HG02885 (cell line): ENCODE measurements around the gene ADGRL2.

Experiments used
- ATAC-seq: cut with Tn5 transposase; IDR thresholded peaks from one replicate; pipeline ENCODE4 v1.9.1; 2021; ENCODE audit warnings: mild to moderate bottlenecking; ENCODE audit not compliant: unreplicated experiment, poor library complexity

ADGRL2 gene

DNA sequence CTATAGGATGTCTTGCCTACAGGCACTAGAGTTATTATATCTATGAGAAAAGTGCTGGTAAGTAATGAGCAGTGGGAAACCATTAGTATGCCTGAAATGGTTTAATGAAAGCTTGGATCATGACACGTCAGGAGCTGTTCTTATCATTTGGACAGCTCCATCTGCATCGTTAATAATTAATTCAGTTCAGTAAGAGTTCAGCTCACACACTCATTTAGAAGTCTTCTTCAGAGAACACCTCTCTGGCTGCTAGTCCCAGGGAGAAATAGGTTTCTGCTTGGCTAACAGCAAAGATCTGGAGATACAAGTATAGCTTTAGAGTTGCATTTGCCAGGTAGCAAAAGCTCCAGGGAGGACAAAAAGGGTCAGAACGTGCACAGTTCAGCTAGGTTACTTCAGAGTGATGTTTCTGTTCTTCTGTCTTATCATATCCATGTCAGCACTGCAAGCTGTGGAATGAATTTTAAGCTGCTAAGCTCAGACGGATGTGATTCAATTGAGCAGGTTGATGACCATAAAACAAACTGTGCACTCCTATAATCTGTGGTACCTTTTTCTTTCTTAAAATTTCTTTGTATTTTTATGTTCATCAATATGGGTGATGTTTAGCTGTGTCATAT, 173.6 kb downstream of the ADGRL2 start:
- no peak for ATAC-seq

DNA sequence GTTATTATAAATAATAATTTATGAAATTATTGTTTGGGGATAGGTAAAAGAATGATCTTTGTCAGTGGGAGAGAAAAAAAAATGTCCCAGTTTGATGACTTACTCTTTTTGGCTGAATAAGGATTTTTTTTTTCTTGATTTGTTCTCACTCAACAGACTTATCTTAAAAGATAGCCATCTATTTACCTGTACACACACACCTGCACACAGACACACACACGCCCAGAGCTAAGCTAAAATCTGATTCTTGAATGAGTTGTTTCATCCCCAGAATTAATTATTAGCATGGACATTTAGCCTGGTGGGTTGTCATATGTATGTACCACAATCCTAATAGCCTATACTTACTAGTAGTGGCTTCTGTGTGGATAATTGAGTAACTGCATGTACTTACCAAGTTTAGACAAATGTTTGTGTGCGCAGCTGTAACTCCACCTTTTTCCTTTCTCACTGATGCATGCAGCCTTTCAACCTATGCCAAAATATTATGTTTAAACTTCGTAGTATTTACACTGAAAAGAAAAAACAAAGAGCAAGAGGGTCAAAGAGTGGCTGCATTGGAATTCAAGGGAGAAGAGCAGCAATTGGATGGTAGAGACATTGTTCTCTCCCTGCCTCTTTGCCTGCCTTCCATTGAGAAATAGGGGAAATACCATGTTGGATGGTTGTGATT, 174.3 kb downstream of the ADGRL2 start:
- no peak for ATAC-seq

DNA sequence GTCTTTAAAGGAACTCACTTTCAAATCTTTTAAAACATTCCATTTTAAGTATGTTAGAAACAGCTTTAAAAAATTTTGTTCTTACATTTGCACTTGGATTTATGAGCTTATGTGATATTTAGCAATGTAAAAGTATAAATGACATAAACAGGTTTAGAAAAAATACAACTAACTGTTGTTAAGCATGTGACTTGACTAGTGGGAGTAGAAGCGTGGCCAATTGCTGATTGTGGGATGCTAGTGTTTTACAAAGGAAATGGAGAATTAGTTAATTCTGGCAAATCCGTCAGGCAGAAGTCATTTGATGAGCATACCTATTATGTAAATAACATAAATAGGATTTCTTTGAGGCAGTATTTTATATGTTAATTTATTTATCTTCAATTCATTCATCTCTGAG, 175.8 kb downstream of the ADGRL2 start:
- ATAC-seq: no peak

DNA sequence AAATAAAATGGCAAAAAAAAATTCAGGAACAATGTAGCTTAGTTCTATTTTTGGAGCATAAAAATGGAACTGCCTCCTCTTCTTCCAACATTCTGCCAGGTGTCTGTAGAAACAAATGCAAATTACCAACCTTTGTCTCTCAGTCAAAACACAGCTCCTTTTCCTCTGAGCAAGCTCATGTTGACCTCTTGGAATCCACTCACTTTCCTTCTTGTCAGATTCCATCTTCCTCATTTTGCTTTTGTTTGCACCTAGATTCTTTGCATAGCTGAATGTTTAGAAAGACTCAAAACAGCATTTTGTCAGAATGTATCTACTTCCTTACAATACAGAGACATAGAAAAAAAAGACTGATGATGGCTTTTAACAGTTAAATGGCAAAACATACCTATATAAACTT, 178.2 kb downstream of the ADGRL2 start:
- ATAC-seq: no peak

DNA sequence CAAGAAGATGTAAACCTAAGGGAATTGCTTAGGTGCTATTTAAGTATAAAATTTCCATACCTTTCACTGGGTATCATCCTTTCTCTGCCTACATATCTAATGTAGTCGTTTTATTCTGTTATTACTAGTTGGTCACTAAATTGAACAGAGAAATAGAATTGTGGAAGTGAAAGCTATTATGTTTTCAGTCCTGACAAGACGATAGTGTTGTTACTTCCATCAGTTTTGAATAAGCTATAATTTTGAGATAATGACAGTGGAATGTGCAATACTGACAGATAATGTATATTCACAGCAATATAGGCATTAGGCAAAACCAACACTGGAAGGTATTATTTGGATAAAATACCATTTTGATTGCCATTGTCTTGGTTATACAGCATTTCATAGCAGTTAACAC, 181.8 kb downstream of the ADGRL2 start:
- no peak for ATAC-seq

DNA sequence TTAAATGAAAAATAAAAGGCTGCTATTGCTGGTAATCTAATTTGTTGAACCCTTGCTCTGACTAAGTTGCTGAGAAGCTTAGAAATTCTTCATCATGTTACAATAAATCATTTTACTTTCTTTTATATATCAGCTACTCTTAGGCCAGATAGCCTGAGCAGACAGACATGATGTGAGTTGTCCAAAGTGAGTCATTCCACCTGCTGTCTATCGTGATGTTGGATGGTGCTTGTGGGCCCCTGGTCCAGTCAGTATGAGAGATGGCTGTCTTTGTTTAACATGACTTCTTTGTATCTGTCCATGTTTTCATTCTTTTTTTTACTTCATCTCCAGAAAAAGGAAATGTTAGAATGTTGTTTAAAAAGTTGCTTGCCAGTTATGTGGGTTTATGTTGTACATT, 188.8 kb downstream of the ADGRL2 start:
- no peak for ATAC-seq

DNA sequence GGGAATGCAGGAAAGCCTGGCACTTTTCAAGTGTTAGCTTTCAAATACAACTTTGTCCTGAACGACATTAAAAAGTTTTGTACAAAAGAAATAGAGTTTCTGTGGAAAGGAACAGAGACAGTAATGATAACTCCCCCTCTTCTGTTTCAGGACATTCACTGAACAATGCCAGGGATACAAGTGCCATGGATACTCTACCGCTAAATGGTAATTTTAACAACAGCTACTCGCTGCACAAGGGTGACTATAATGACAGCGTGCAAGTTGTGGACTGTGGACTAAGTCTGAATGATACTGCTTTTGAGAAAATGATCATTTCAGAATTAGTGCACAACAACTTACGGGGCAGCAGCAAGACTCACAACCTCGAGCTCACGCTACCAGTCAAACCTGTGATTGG, 189.5 kb downstream of the ADGRL2 start:
- ATAC-seq: no peak

DNA sequence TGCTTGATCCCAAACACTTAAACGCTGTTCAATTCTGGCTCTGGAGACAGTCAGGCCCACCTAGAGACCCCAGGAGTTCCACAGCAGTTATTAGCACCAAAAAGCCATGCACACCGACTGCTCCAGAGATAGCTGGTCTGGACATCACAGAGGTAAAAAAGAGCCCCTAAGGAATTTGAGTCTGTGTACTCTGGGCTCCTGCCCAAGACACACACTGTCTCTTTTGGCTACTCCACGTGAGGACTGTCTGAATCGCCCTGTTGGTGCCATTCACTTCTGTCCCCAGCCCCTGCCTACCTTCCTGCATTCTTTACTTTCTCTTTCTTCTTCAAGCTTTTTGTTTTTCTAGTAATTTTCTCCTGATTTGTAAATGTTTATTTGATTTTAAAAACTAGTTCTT, 197.4 kb downstream of the ADGRL2 start:
- ATAC-seq: no peak

DNA sequence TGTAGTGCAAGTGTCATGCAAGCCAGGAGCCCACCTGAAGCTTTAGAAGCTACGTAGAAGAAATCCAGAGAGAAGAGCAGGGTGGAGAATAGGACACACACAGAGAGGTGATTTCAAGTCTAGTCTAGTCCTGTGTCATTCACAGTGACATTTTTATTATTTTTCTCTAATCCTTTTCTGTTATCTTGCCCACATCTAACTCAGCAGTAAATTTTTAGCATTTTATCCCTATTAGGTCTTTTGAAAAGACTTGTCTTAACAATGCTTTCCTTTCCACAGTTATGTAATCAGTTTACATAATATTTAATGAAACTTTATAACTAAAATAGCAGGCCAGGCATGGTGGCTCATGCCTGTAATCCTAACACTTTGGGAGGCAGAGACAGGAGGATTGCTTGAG, 198.6 kb downstream of the ADGRL2 start:
- no peak for ATAC-seq

DNA sequence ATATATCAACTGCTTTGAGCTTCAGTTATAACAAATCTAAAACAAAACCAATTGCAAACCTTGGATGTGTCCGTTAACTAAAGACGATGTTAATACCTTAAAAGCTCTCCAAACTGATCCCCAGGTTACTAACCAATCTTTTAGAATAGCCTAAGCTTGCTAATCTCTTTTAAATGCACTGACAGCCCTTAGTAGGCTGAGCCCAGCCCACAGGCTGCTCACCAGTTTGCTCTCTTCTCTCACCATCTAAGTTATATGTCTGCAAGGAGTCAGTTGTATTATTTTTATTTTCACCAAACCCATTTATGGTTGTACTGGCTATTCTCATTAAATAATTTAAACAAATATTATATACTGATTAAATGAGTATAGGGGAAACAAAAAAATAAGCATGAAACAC, 199.5 kb downstream of the ADGRL2 start:
- ATAC-seq: no peak

DNA sequence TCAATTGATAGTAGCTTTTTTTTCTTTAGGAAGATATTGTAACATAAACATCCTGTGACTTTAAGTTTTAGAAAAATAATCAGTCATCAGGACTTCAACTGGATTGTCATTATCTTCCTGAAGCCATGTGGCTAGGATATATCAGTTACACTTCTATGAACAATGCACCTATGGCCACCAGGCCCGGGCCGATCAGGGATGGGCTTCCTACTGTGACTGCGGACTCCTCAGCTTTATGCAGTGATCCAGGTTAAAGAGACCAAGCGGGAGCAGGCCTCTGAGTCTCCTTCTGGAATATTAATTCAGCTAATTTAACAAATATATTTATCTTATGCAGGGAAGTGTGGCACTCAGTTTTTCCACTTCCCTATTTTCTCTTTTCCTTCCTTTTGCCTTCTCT, 200.6 kb downstream of the ADGRL2 start:
- no peak for ATAC-seq

DNA sequence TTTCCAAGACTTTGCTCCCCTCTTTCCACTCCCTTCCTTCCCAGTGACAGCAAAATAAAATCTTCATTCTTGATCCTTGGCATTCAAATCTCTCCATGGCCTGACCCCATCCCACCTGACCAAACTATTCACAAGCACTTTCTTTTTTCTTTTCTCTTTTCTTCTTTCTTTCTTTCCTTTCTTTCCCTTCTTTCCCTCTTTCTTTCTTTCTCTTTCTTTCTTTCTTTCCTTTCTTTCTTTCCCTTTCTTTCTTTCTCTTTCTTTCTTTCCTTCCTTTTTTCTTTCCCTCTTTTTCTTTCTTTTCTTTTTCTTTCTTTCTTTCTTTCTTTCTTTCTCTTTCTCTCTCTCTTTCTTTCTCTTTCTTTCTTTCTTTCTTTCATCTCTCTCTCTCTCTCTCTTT, 207.1 kb downstream of the ADGRL2 start:
- ATAC-seq: no peak

DNA sequence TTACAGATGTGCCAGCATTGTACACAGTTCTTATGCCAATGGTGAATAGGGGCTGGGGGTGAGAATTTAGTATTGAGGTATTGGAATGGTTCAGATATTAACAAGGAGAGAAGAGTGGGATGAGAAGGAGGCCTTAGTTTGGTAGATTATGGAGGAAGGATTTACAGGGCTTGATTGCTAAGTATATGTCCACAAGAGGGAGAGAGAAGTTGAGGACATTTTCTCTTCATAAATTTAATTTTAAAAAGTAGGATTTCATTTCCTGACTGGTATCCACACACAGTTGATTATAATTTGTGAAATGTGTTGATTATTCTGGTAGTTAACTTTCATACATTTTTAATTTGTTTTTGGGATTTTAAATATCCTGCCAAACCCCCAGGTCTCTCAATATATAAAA, 213.0 kb downstream of the ADGRL2 start:
- ATAC-seq: no peak

DNA sequence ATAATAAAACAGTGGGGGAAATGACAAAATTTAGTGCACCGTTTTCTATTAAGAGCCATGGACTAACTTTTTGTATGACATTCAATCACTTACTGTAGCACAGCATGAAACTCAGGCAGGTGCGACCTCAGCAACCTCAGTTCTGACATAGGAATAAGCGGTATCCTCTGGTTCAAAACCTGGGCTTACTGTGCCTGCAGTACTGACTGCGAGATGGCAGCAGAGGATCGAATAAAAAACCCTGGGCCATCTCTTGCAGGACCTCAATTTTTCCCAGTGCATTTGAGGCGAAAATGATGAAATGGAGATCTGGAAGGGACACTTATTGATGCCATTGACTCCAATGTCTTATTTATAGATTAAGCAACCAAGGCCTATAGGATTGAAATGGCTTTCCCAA, 214.7 kb downstream of the ADGRL2 start:
- no peak for ATAC-seq

DNA sequence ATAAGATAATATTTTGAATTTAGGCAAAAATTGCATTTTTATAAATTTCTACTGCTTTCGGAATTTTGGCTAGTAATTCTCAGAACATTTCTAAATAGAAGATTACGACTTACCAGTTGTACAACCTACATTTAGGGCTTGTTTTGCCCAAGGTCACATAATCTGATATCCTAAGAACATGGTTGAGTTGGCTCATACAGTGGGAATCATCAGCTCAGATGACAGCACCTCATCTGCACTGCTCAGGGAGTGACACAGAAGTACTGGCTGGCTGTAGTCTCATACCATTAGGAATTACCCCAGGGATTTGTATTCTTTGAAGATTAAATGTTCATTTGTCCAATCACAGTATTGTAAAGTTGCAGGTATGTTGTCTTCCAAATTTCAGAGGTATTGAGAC, 217.6 kb downstream of the ADGRL2 start:
- no peak for ATAC-seq

DNA sequence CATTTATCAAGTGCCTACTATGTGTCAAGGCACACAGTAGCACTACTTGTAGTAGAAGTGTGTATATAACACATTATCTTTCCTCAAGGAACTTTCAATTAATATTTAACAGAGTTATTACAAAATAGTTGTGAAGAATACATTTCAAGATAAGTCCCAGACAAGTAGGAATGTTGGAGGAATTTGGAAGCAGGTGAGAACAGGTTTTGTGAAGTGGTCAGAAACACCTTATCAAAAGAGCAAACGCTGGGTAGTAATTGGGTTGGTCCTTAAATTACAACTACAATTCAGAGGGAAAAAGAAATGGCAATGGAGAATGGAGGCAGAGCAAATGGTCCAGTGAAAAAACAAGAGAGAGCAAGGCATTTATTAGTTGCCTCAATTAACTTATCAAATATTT, 218.8 kb downstream of the ADGRL2 start:
- no peak for ATAC-seq

DNA sequence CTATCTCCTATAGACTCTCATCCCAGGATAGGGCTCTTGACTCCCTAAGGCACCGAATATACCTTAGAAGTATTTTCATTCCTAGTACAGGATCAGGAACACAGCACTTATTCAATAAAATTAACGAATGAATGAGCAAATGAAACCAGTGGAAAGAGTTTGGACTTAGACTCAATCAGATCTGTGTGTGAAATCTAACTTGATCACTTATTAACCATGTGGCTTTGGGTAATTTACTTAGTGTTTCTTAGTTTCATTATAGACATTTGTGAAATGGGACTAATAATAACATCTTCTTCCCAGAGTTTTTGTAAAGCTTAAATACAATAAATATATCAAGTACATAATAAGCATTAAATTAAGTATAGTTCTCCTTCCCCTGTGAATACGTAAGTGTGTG, 230.1 kb downstream of the ADGRL2 start:
- no peak for ATAC-seq

DNA sequence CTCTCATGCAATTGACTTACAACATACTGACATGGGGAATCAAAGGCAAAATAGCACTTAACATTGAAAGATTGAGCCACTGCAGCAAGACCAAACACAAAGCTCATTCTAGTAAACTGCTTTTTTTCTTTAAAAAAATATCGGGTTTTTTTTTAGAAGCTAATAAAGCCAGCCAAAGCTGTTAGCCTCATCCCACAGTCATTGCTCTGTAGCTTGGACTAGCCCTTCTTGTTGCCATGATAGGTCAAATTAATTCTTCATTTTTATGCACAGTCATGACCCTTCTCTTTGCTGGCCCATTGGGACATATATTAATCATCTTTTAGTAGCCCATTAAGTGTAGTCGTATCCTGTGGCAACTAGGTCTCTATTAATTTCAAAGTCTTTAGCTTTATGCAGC, 231.3 kb downstream of the ADGRL2 start:
- ATAC-seq: no peak

DNA sequence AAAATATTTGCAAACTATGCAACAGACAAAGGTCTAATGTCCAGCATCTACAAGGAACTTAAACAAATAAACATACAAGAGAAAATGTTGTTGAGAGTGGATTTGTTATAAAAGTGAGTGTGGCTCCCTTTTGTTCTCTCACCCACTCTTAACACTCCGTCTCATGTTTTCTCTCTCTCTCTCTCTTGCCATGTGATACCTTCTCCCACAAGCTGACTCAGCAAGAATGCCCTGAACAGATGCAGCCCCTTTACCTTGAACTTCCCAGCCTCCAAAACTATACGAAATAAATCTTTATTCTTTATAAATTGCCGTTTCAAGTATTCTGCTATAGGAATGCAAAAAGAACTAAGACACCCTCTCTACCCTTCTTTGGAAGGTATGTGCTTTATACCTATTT, 234.1 kb downstream of the ADGRL2 start:
- ATAC-seq: no peak
